Measurements from ENCODE around the gene AKAP1.

DNA sequence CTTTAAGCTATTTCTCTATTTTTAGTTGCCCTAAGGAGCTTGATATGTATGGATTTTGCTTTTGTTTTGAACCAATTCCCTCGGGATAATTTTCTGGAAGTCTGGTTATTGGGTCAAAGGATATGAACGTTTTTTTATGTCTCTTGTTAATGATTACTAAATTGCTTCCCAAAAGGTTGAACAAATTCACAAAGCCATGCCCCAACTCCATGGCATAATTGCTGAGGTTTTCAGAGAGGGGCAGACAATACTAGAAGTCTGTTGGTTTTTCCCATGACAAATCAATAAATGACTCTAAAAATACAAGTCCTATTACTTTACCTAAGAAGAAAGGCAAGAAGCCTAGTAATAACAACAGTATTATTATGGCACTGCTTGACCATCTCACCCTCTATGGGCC lies 11.4 kb upstream of the AKAP1 start:
- TF ChIP-seq POLR2A (IDR thresholded peaks at IDR 0.05) = no peak
- TF ChIP-seq, protein P1, sequence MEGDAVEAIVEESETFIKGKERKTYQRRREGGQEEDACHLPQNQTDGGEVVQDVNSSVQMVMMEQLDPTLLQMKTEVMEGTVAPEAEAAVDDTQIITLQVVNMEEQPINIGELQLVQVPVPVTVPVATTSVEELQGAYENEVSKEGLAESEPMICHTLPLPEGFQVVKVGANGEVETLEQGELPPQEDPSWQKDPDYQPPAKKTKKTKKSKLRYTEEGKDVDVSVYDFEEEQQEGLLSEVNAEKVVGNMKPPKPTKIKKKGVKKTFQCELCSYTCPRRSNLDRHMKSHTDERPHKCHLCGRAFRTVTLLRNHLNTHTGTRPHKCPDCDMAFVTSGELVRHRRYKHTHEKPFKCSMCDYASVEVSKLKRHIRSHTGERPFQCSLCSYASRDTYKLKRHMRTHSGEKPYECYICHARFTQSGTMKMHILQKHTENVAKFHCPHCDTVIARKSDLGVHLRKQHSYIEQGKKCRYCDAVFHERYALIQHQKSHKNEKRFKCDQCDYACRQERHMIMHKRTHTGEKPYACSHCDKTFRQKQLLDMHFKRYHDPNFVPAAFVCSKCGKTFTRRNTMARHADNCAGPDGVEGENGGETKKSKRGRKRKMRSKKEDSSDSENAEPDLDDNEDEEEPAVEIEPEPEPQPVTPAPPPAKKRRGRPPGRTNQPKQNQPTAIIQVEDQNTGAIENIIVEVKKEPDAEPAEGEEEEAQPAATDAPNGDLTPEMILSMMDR (IDR thresholded peaks at IDR 0.05) = no peak

Data from right lobe of liver (tissue), 4 donors.